ENCODE measurements around the gene PSMD14.
A peak's percentile ranks its signal among the peaks of the same experiment; 100 is the strongest.

The PSMD14 gene

GRCh38 chr2:161370981-161371380, 62.8 kb downstream of the PSMD14 start:
- TF ChIP-seq CTCF (conservative IDR thresholded peaks at IDR 0.05; ENCODE audit: low read depth, low read length), result no peak
- H3K4me3 ChIP-seq (ENCODE audit: low read depth, low read length), result no peak overlapping the region
- no peak for DNase-seq (ENCODE audit: low read depth)

- no peak for DNase-seq (ENCODE audit: low read depth)
- no peak overlapping the region for H3K4me3 ChIP-seq (ENCODE audit: low read depth, low read length)
- no peak for TF ChIP-seq CTCF (conservative IDR thresholded peaks at IDR 0.05; ENCODE audit: low read depth, low read length)
Observed at GRCh38 chr2:161371869-161372268, 63.6 kb downstream of the PSMD14 start.

GRCh38 chr2:161373942-161374341, 65.7 kb downstream of the PSMD14 start:
- DNase-seq (ENCODE audit: low read depth), result peak; percentile 45
- no peak for TF ChIP-seq CTCF (conservative IDR thresholded peaks at IDR 0.05; ENCODE audit: low read depth, low read length)
- no peak overlapping the region for H3K4me3 ChIP-seq (ENCODE audit: low read depth, low read length)

GRCh38 chr2:161374446-161374845, 66.2 kb downstream of the PSMD14 start:
- no peak overlapping the region for H3K4me3 ChIP-seq (ENCODE audit: low read depth, low read length)
- DNase-seq (ENCODE audit: low read depth), result no peak
- no peak for TF ChIP-seq CTCF (conservative IDR thresholded peaks at IDR 0.05; ENCODE audit: low read depth, low read length)

- no peak for TF ChIP-seq CTCF (conservative IDR thresholded peaks at IDR 0.05; ENCODE audit: low read depth, low read length)
Observed at GRCh38 chr2:161379740-161380139, 71.5 kb downstream of the PSMD14 start.

GRCh38 chr2:161381546-161381945, 73.3 kb downstream of the PSMD14 start:
- TF ChIP-seq CTCF (conservative IDR thresholded peaks at IDR 0.05; ENCODE audit: low read depth, low read length), result no peak
- DNase-seq (ENCODE audit: low read depth), result no peak
- H3K4me3 ChIP-seq (ENCODE audit: low read depth, low read length), result no peak overlapping the region

More at GRCh38 chr2:161379740-161380139, 71.5 kb downstream of the PSMD14 start:
- H3K4me3 ChIP-seq (ENCODE audit: low read depth, low read length), result no peak overlapping the region
- no peak for DNase-seq (ENCODE audit: low read depth)

GRCh38 chr2:161382747-161383146, 74.5 kb downstream of the PSMD14 start:
- DNase-seq (ENCODE audit: low read depth), result no peak
- no peak for TF ChIP-seq CTCF (conservative IDR thresholded peaks at IDR 0.05; ENCODE audit: low read depth, low read length)

More at GRCh38 chr2:161382747-161383146, 74.5 kb downstream of the PSMD14 start:
- no peak overlapping the region for H3K4me3 ChIP-seq (ENCODE audit: low read depth, low read length)

Data from choroid plexus epithelial cell (primary cell).